ENCODE results near the gene OSCP1. TPM values are rescaled to one million over a fixed set of nuclear protein-coding genes. Genes with fewer than 3 reads are reported as not detected.
A peak's percentile ranks its signal among the peaks of the same experiment; 100 is the strongest.

OSCP1 gene
- total and polyA plus RNA-seq, 2 donors (not counting 1 experiment from before 2014, with no cell fraction given), result 0.16 to 0.94 TPM

DNA sequence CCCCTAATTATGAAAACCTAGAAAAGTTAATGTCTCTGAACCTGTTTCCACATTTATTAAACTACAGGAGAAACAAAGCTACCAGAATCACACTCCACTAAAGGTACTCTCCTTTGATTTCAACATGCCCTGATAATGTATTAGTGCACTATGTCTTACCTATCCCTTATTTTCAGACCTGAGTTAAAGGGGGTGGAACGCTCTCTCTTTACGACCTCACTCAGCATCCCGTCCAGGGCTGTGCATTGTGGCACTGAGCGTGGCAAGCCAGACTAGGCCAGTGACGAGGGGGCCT lies 53.2 kb downstream of the OSCP1 start:
- DNase-seq (no peak), ATAC-seq (ENCODE audit: low read depth) (peak; percentile 39)
- intact Hi-C loops (cut with micrococcal nuclease), result loop anchor here (1.0 to 5.0 kb wide), 3 partner anchors 11 to 755 kb away; partner anchors contain the start of gene PSMB2
- POLR2A ChIA-PET, result interaction anchor here (0.6 to 4.5 kb wide), 6 partner anchors 10 to 241 kb away, joined by 3 to 34 read pairs (median 4); partner anchors contain the start of genes MAP7D1, MRPS15 and STK40
- peak overlapping the region; percentile 92 for H3K4me3 Mint-ChIP-seq
- peaks cover 0 to 10% (median 0%) of the 10 kb centered on the region in 3 donors for H3K9me3 ChIP-seq (ENCODE audit: control extremely low read depth in 1 of 3, control insufficient read depth in 2 of 3, insufficient read depth in 1 of 3, low read length in 2 of 3)
- H3K79me2 ChIP-seq (ENCODE audit: control insufficient read depth, insufficient read depth, low read length), result peaks cover 82% of the 10 kb centered on the region
- no peaks in the 10 kb centered on the region for H4K20me1 ChIP-seq (ENCODE audit: control insufficient read depth, insufficient read depth, low read length, poor library complexity, severe bottlenecking)
- peak overlapping the region; percentile 76 to 99 (median 97) for H3K4me3 ChIP-seq (ENCODE audit: control extremely low read depth in 1 of 5, extremely low read depth in 1 of 5, insufficient read depth in 1 of 5, low read depth in 2 of 5, low read length in 4 of 5)
- peak overlapping the region; percentile 94 for H3K27ac Mint-ChIP-seq
- H3K36me3 ChIP-seq (replicated peaks in 1 of 2; ENCODE audit: control extremely low read depth in 1 of 2, control insufficient read depth in 1 of 2, extremely low read depth in 1 of 2, insufficient read depth in 2 of 2, low read length in 1 of 2), result peaks cover 0 to 22% of the 10 kb centered on the region in 2 experiments
- peak overlapping the region; percentile 95 for H3K9ac ChIP-seq (ENCODE audit: low read length)
- H3K27ac ChIP-seq (ENCODE audit: low read length in 2 of 2), result peak overlapping the region; percentile 78 to 93
- no peaks in the 10 kb centered on the region for H3K27me3 ChIP-seq (replicated peaks in 1 of 4; ENCODE audit: control extremely low read depth in 1 of 4, control insufficient read depth in 3 of 4, insufficient read depth in 4 of 4, low read length in 3 of 4)
- H2AFZ ChIP-seq (ENCODE audit: insufficient read depth, low read depth, low read length, poor library complexity, severe bottlenecking), result peak overlapping the region; percentile 82
- H3K4me2 ChIP-seq (replicated peaks; ENCODE audit: low read depth, low read length, poor library complexity, severe bottlenecking), result peak overlapping the region; percentile 78
- peaks cover 26 to 53% of the 10 kb centered on the region in 2 donors for H3K4me1 ChIP-seq (ENCODE audit: control insufficient read depth in 2 of 2, insufficient read depth in 2 of 2, low read length in 2 of 2)
- TF ChIP-seq EZH2 (IDR thresholded peaks at IDR 0.05; ENCODE audit: borderline replicate concordance, insufficient read depth, low read depth, low read length, poor library complexity, severe bottlenecking) (no peak), CTCF (IDR thresholded peaks at IDR 0.05) (no peak)
- no peaks in the 10 kb centered on the region for H3K9me3 Mint-ChIP-seq (ENCODE audit: insufficient read depth)
- no peaks in the 10 kb centered on the region for H3K27me3 Mint-ChIP-seq
- peaks cover 57% of the 10 kb centered on the region for H3K4me1 Mint-ChIP-seq
- CTCF ChIA-PET, result interaction anchor here (1.2 to 7.4 kb wide), 7 partner anchors 10 to 262 kb away, joined by 3 to 52 read pairs (median 4); partner anchors contain the start of genes STK40 and TRAPPC3
- 4% methylated on average over 5 of the region's 5 CpGs for WGBS (ENCODE audit: insufficient coverage)

GRCh38 chr1:36396359-36396758 lies 53.9 kb downstream of the OSCP1 start:
- H3K27me3 Mint-ChIP-seq, result no peaks in the 10 kb centered on the region
- Histone ChIP-seq H3K9ac (ENCODE audit: low read length) (peak overlapping the region; percentile 95), H3K4me1 (ENCODE audit: control insufficient read depth in 2 of 2, insufficient read depth in 2 of 2, low read length in 2 of 2) (peaks cover 32 to 56% of the 10 kb centered on the region in 2 donors), H3K36me3 (replicated peaks in 1 of 2; ENCODE audit: control extremely low read depth in 1 of 2, control insufficient read depth in 1 of 2, extremely low read depth in 1 of 2, insufficient read depth in 2 of 2, low read length in 1 of 2) (peaks cover 0 to 26% of the 10 kb centered on the region in 2 experiments), H3K27me3 (replicated peaks in 1 of 4; ENCODE audit: control extremely low read depth in 1 of 4, control insufficient read depth in 3 of 4, insufficient read depth in 4 of 4, low read length in 3 of 4) (no peaks in the 10 kb centered on the region), H3K79me2 (ENCODE audit: control insufficient read depth, insufficient read depth, low read length) (peaks cover 85% of the 10 kb centered on the region), H2AFZ (ENCODE audit: insufficient read depth, low read depth, low read length, poor library complexity, severe bottlenecking) (no peak overlapping the region), H3K9me3 (ENCODE audit: control extremely low read depth in 1 of 3, control insufficient read depth in 2 of 3, insufficient read depth in 1 of 3, low read length in 2 of 3) (peaks cover 0 to 4% (median 0%) of the 10 kb centered on the region in 3 donors), H3K4me2 (replicated peaks; ENCODE audit: low read depth, low read length, poor library complexity, severe bottlenecking) (peak overlapping the region; percentile 78), H3K27ac (ENCODE audit: low read length in 2 of 2) (peak overlapping the region in 1 of 2 donors; percentile 93), H3K4me3 (ENCODE audit: control extremely low read depth in 1 of 5, extremely low read depth in 1 of 5, insufficient read depth in 1 of 5, low read depth in 2 of 5, low read length in 4 of 5) (peak overlapping the region in 4 of 5 experiments; percentile 89 to 99 (median 97)), H4K20me1 (ENCODE audit: control insufficient read depth, insufficient read depth, low read length, poor library complexity, severe bottlenecking) (no peaks in the 10 kb centered on the region)
- intact Hi-C loops (cut with micrococcal nuclease), result loop anchor here (5.0 kb wide), 1 partner anchor 754 kb away; the partner anchor contains the start of gene PSMB2
- CTCF ChIA-PET, result interaction anchor here (0.7 to 7.4 kb wide), 5 partner anchors 10 to 261 kb away, joined by 3 to 52 read pairs (median 4); partner anchors contain the start of gene STK40
- ATAC-seq (ENCODE audit: low read depth) (no peak), DNase-seq (no peak)
- TF ChIP-seq CTCF (IDR thresholded peaks at IDR 0.05) (no peak), EZH2 (IDR thresholded peaks at IDR 0.05; ENCODE audit: borderline replicate concordance, insufficient read depth, low read depth, low read length, poor library complexity, severe bottlenecking) (no peak)
- peak overlapping the region; percentile 92 for H3K4me3 Mint-ChIP-seq
- peak overlapping the region; percentile 60 for H3K27ac Mint-ChIP-seq
- no peaks in the 10 kb centered on the region for H3K9me3 Mint-ChIP-seq (ENCODE audit: insufficient read depth)
- WGBS (ENCODE audit: insufficient coverage), result 87% methylated on average over 3 of the region's 6 CpGs
- H3K4me1 Mint-ChIP-seq, result peaks cover 60% of the 10 kb centered on the region
- POLR2A ChIA-PET, result interaction anchor here (1.2 to 4.5 kb wide), 2 partner anchors 9 to 68 kb away, joined by 3 to 34 read pairs; partner anchors contain the start of genes MRPS15 and STK40
